COR-L47 (cell line): Measurements from ENCODE around the gene CABP7.
"Not testable (repeated sequence)": the region's sequence is repeated elsewhere in the genome, so short reads cannot be mapped to it uniquely, and the experiment has no call there.

Experiments
- DNase-seq: peaks from one replicate; lab custom pipeline; 2025; lab: John Stamatoyannopoulos, UW

The CABP7 gene

DNA sequence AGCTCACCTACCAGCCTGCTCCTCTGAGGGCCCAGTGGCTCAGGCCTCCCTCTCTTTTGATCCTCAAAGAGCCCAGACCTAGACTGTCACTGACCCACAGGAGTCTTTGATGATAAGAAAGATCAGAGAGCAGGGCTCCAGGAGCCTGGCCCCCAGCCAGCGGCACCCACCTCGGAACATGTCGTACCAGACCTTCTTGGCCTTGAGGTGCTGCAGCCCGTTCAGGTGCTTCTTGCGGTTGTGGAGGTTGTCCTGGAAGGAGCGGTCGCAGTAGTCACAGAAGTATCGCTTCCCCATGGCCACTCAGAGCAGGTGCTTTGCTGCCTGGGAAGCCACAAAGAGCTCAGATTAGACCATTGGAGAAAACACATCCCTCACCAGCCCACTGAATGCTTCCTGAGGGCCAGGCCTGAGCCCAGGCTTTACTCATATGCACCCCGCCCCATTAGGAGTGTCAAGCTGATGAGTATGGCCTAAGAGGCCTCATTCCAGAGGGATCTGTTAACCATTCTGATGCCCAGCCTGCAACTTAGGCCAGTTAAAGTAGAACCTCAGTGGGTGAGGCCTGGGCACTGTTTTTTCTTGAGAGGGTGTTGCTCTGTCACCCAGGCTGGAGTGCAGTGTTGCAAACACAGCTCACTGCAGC is 28.6 kb downstream of the CABP7 start:
- DNase-seq: no peak

DNA sequence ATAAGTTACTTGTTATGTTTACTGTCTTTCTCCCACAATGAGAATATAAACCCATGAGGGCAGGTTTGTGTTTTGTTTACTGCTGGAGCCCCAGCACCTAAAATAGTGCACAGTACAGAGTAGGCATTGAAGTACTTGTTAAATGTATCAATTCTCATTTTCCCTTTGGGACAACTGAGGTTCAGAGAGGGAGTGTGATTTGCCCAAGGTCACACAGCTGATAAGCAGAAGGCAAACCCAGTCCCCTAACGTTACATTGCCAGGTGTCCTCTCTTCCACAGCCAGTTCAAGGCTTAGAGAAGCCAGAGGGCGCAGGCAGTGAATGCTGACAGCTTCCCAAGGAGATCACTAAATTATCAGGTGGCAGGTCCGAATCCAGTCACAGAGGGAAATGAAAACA is 30.2 kb downstream of the CABP7 start:
- DNase-seq: no peak

- DNase-seq: no peak
Measured at GRCh38 chr22:29750559-29751538, 31.0 kb downstream of the CABP7 start.

- no peak for DNase-seq
Measured at GRCh38 chr22:29751669-29752068, 31.9 kb downstream of the CABP7 start.

GRCh38 chr22:29753808-29754657 is 34.2 kb downstream of the CABP7 start:
- no peak for DNase-seq

GRCh38 chr22:29754658-29755395 is 35.0 kb downstream of the CABP7 start:
- not testable (repeated sequence) for DNase-seq

DNA sequence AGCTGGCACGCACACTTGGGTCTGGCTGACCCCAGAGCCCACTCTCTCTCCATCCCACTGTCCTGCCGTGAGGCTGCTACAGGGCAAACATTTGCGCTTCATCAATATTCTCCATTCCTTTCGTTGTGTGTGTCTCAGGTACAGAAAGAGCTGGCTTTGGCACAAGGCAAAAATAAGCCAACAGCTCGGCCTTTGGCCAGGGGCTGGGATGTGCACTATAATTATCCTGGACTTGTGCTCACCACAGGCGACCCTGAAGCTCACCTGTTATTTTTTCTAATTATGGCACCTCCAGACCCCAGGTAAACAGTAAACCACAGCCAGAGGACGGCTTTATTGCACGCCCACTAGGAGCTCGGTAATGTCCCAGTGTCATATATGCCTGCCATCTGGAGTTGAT is 36.1 kb downstream of the CABP7 start:
- peak; percentile 30 for DNase-seq

DNA sequence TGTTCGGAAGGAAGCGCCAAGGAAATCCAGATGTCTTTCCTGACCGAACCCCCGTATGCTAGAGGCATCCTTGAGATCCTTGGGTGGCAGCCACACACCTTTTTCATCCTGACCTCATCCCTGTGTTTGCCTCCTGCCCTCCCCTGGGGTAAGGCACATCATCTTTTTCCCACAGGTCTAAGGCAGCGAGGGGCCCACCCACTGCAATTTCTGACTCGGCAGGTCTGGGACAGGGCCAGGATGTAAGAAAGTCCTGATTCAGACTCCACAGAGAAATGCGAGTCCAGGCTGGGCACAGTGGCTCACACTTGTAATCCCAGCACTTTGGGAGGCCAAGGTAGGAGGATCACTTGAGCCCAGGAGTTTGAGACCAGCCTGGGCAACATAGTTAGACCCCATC is 36.5 kb downstream of the CABP7 start:
- no peak for DNase-seq

- DNase-seq: no peak
Measured at GRCh38 chr22:29757096-29757495, 37.3 kb downstream of the CABP7 start.

- no peak for DNase-seq
Measured at GRCh38 chr22:29758068-29758622, 38.3 kb downstream of the CABP7 start.

DNA sequence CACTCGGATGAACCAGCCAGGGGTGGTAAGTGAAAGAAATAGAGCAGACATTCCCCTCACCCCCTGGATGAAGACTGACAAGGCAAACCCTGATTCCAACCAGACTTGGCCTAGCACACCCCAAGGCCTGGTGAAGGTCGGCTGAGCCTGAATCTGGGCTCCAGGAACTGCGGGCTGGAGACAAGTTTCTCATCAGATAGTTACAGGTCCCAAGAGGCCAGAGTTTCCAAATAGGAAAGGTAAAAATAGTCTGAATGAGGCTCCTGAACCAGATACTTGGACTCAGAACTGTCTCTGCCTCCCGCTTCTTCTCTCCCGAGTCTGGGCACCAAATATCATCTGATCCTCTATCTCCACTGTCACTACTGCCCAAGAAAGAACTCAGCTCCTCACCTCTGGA is 39.2 kb downstream of the CABP7 start:
- DNase-seq: no peak

GRCh38 chr22:29762263-29762662 is 42.5 kb downstream of the CABP7 start:
- DNase-seq: peak; percentile 73

- no peak for DNase-seq
Measured at GRCh38 chr22:29765905-29766631, 46.3 kb downstream of the CABP7 start.

DNA sequence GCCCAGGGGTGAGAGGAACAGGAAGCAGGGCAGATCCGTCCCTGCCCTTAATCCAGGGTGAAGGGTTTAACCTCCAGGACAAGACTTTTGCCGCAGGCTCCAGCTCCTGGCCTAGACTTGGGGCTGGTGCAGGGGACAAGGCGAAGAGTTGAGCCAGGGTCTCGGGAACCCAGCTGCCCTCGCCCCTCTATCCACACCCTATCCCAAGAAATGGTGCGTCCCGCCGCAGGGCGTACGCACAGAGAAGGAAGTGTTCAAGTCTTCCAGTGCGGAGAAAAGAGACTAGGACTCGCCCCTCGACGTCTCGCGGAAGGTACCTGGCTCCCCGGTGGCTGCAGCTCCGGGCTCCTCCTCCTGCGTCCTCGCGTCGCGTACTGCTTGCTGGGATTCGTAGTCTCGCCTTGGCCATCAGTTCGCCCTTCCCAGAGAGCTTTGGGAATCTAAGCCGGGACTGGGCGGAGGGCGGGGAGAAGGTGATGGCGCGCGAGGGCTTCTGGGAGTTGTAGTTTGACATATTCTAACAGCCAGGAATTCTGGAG is 46.9 kb downstream of the CABP7 start, which contains the start of gene ZMAT5:
ZMAT5 (minus strand) TSS at position 376 of the 539 bp plus-strand sequence. CDS start 18,463 bp downstream, outside the sequence.
- peak; percentile 96 for DNase-seq

- DNase-seq: peak; percentile 91
Measured at GRCh38 chr22:29767171-29768051, 47.6 kb downstream of the CABP7 start, which contains the start of gene UQCR10. Gene UQCR10, plus strand, starts transcription at chr22:29767369. Its CDS starts 30 bp downstream, at chr22:29767399.

DNA sequence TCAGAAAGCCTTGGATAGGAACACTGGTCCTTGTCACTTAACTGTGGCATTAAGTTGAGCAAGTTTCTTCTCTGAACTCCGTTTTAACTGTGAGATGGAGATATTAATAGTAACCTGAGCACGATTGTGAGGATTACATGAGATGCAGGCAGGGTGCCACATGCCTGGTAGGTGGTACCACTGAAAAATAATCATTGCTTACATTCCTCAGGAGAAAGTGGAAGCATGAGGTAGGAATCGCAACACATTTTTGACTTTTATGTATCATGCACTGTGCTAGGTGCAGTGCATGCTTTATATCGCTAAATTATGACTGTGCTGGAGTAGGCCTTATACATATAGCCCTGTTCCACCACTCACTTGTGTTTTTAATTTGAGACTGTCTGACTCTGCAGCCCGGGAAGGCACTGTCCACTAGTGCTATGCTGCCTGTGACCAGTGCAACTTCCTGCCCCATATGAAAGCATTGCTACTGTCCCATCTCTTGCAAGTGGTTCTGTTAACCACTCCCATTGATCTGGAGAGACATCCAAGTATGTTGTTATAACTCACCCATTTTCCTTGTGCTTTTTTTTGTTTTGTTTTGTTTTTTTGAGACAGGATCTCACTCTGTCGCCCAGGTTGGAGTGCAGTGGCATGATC is 48.4 kb downstream of the CABP7 start:
- DNase-seq: no peak

DNA sequence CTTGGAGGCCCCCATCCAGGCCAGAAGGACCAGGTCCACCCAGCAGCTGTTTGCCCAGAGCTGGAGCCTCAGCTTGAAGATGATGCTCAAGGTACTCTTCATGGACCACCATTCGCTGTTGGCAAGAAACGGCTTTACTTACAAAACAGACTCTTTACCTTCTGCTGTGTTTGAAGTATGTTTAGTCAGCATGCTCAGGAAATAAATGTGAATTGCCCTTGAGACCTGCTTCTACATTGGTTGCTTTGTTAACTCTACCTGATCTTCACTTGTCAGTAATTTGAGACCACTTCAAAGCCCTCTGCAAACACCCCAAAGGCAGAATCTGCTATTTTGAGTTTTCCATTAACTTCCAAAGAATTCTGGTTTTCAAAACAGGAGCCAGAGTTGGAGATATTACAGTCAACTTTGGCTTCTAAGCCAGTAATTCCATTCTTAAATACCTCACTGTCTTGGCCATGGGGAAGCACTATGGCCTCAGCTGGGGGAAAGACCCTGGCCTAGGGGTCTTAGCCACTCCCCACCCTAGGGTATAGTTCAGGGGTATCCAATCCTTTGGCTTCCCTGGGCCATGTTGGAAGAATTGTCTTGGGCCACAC is 50.0 kb downstream of the CABP7 start:
- no peak for DNase-seq

DNA sequence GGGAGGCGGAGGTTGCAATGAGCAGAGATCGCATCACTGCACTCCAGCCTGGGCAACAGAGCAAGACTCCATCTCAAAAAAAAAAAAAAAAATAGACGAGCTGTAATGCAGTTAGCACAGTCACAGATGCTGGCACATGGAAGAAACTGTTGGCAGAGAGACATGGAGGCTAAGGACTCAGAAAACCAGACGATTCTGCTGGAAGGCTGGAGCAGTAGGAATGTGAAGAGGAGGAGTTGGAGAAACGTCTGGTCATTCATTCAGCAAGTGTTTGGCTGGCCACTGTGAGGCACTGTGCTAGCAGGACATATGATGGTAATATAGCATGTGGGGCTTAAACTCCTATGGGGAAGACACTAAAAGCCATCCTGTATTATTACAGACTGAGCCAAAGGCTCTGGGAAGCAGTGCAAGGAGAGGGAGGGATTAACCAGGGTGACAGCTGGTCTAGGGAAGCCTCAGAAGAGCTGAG is 52.4 kb downstream of the CABP7 start:
- DNase-seq: no peak
